Spleen (tissue), 7 donors: ENCODE results near the gene ETV6.

Experiments used
- CTCF ChIP-seq, 11 experiments: fragments of 200-600 bp in 7 of 11; fragments of 450-650 bp in 4 of 11; sonication (generic) in 4 of 11; IDR thresholded peaks in 8 of 11; conservative IDR thresholded peaks in 3 of 11; 1 replicate in 7 of 11; 2 replicates in 4 of 11; pipeline versions ENCODE4 v1.4.0 to v1.8.0; 2016 to 2021; ENCODE audit warnings: antibody characterized with exemption in 11 of 11, inconsistent platforms in 4 of 11, mild to moderate bottlenecking in 1 of 11
- POLR2A ChIP-seq, 3 donors: fragments of 450-650 bp; IDR thresholded peaks; one replicate each; pipeline ENCODE4 v1.5.1; 2017; ENCODE audit warnings: antibody characterized with exemption in 3 of 3, mild to moderate bottlenecking in 1 of 3
- donor health status: DM: no; HTN: no; CAD: no; lungs with moderate emphysema.
- donor health status: DM: no; HTN: no; CAD: no.
- donor health status: DM: no; HTN: no; CAD: no.

GRCh38 chr12:11822081-11822834, 172.8 kb downstream of the ETV6 start:
- TF ChIP-seq CTCF (IDR thresholded peaks at IDR 0.05 in 8 of 11, conservative IDR thresholded peaks at IDR 0.05 in 3 of 11): no peak
- TF ChIP-seq POLR2A (IDR thresholded peaks at IDR 0.05): no peak
